ENCODE measurements around the gene PCNX2. TPM values are rescaled to one million over a fixed set of nuclear protein-coding genes. Genes with fewer than 3 reads are reported as not detected.

PCNX2 gene
- 18.0 to 23.2 TPM (median 19.8 TPM) in 3 replicates for polyA plus RNA-seq
- 9.3 TPM for polyA plus RNA-seq (2011; ENCODE audit: low read depth)
- polyA plus RNA-seq (2011; cell fraction: cytosol; rRNA removed): 12.8 and 16.1 TPM in 2 replicates
- polyA plus RNA-seq (2011; cell fraction: nucleus; rRNA removed): 70.6 and 74.9 TPM in 2 replicates
- 8.6 and 9.7 TPM in 2 replicates for polyA plus RNA-seq (2012; ENCODE audit: low replicate concordance)
- 63.3 to 145 TPM (median 112 TPM) in 3 replicates for polyA minus RNA-seq
- polyA minus RNA-seq (2011; cell fraction: cytosol; rRNA and poly(A)+ RNA removed): 32.2 TPM
- polyA minus RNA-seq (2011; cell fraction: nucleus; rRNA and poly(A)+ RNA removed): 88.0 and 176 TPM in 2 replicates

GRCh38 chr1:233295237-233295974 lies at the start of gene PCNX2:
Gene PCNX2 (minus strand): TSS chr1:233295725. CDS start chr1:233295478, 247 bp downstream.
- dilution Hi-C loops (cut with MboI; ENCODE audit: extremely low pct_ligation_motif_present, low sequenced_read_pairs): no loop called here
- no peaks in the 10 kb centered on the region for H3K27me3 ChIP-seq (ENCODE audit: control insufficient read depth, extremely low read depth, insufficient read depth, low read length)
- peak within 1 kb of the TSS; percentile 94 for H3K27ac ChIP-seq (ENCODE audit: control insufficient read depth, insufficient read depth, low read length)
- no peak for FAIRE-seq
- TF ChIP-seq EZH2 (IDR thresholded peaks at IDR 0.05; ENCODE audit: low read length) (no peak), CTCF (optimal IDR thresholded peaks at IDR 0.05 in 1 of 3, IDR thresholded peaks at IDR 0.05 in 1 of 3, conservative IDR thresholded peaks at IDR 0.05 in 1 of 3; ENCODE audit: extremely low read depth in 1 of 3, insufficient read depth in 2 of 3, low read length in 3 of 3) (no peak)
- no peaks in the 10 kb centered on the region for H3K9me3 ChIP-seq (ENCODE audit: control insufficient read depth, low read depth, low read length)
- no peaks in the 10 kb centered on the region for H3K9me1 ChIP-seq (ENCODE audit: control insufficient read depth, extremely low read depth, insufficient read depth, low read length)
- no peak for DNase-seq (ENCODE audit: low read depth, low spot score)
- no peaks in the 10 kb centered on the region for H4K20me1 ChIP-seq (ENCODE audit: control insufficient read depth, extremely low read depth, insufficient read depth, low read length)
- peak within 1 kb of the TSS; percentile 93 for H2AFZ ChIP-seq (ENCODE audit: control insufficient read depth, low read length)
- H3K79me2 ChIP-seq (ENCODE audit: control insufficient read depth, insufficient read depth, low read length): peaks cover 43% of the 10 kb centered on the region
- peak within 1 kb of the TSS; percentile 81 to 98 (median 93) for H3K4me3 ChIP-seq (ENCODE audit: control insufficient read depth in 2 of 3, extremely low read depth in 1 of 3, insufficient read depth in 2 of 3, low read depth in 1 of 3, low read length in 3 of 3)
- peak within 1 kb of the TSS; percentile 93 for H3K9ac ChIP-seq (ENCODE audit: control insufficient read depth, extremely low read depth, insufficient read depth, low read length)
- H3K4me1 ChIP-seq (ENCODE audit: control insufficient read depth, extremely low read depth, insufficient read depth, low read length): peaks cover 35% of the 10 kb centered on the region
- H3K36me3 ChIP-seq (ENCODE audit: control insufficient read depth in 2 of 2, extremely low read depth in 1 of 2, insufficient read depth in 2 of 2, low read length in 2 of 2): peaks cover 1 to 8% of the 10 kb centered on the region in 2 experiments
- H3K4me2 ChIP-seq (ENCODE audit: control insufficient read depth, extremely low read depth, insufficient read depth, low read depth, low read length): peak within 1 kb of the TSS; percentile 91

- Histone ChIP-seq H3K9ac (ENCODE audit: control insufficient read depth, extremely low read depth, insufficient read depth, low read length) (no peak overlapping the region), H3K36me3 (ENCODE audit: control insufficient read depth in 2 of 2, extremely low read depth in 1 of 2, insufficient read depth in 2 of 2, low read length in 2 of 2) (peaks cover 0 to 3% of the 10 kb centered on the region in 2 experiments), H3K27ac (ENCODE audit: control insufficient read depth, insufficient read depth, low read length) (no peak overlapping the region), H3K9me1 (ENCODE audit: control insufficient read depth, extremely low read depth, insufficient read depth, low read length) (no peaks in the 10 kb centered on the region), H3K27me3 (ENCODE audit: control insufficient read depth, extremely low read depth, insufficient read depth, low read length) (no peaks in the 10 kb centered on the region), H3K4me3 (ENCODE audit: control insufficient read depth in 2 of 3, extremely low read depth in 1 of 3, insufficient read depth in 2 of 3, low read depth in 1 of 3, low read length in 3 of 3) (no peak overlapping the region), H4K20me1 (ENCODE audit: control insufficient read depth, extremely low read depth, insufficient read depth, low read length) (no peaks in the 10 kb centered on the region), H3K4me2 (ENCODE audit: control insufficient read depth, extremely low read depth, insufficient read depth, low read depth, low read length) (no peak overlapping the region), H3K4me1 (ENCODE audit: control insufficient read depth, extremely low read depth, insufficient read depth, low read length) (no peaks in the 10 kb centered on the region), H2AFZ (ENCODE audit: control insufficient read depth, low read length) (no peak overlapping the region), H3K79me2 (ENCODE audit: control insufficient read depth, insufficient read depth, low read length) (peaks cover 2% of the 10 kb centered on the region), H3K9me3 (ENCODE audit: control insufficient read depth, low read depth, low read length) (no peaks in the 10 kb centered on the region)
- dilution Hi-C loops (cut with MboI; ENCODE audit: extremely low pct_ligation_motif_present, low sequenced_read_pairs): no loop called here
- DNase-seq (ENCODE audit: low read depth, low spot score) (no peak), FAIRE-seq (no peak)
- TF ChIP-seq EZH2 (IDR thresholded peaks at IDR 0.05; ENCODE audit: low read length) (no peak), CTCF (optimal IDR thresholded peaks at IDR 0.05 in 1 of 3, IDR thresholded peaks at IDR 0.05 in 1 of 3, conservative IDR thresholded peaks at IDR 0.05 in 1 of 3; ENCODE audit: extremely low read depth in 1 of 3, insufficient read depth in 2 of 3, low read length in 3 of 3) (no peak)
Measured at GRCh38 chr1:233343262-233343661, 47.7 kb upstream of the PCNX2 start.
